GM18507 (cell line): Measurements from ENCODE around the gene PTPN6.

Experiments used
- DNase-seq: peaks from one replicate; pipeline ENCODE4 v3.0.0; 2011; ENCODE audit warnings: low read depth; ENCODE audit not compliant: insufficient read length; ENCODE audit errors: extremely low spot score
- FAIRE-seq: peaks from 2 replicates; lab custom pipeline; 2011; peaks lifted over from hg19 to GRCh38; lab: Jason Lieb, UNC

The PTPN6 gene

DNA sequence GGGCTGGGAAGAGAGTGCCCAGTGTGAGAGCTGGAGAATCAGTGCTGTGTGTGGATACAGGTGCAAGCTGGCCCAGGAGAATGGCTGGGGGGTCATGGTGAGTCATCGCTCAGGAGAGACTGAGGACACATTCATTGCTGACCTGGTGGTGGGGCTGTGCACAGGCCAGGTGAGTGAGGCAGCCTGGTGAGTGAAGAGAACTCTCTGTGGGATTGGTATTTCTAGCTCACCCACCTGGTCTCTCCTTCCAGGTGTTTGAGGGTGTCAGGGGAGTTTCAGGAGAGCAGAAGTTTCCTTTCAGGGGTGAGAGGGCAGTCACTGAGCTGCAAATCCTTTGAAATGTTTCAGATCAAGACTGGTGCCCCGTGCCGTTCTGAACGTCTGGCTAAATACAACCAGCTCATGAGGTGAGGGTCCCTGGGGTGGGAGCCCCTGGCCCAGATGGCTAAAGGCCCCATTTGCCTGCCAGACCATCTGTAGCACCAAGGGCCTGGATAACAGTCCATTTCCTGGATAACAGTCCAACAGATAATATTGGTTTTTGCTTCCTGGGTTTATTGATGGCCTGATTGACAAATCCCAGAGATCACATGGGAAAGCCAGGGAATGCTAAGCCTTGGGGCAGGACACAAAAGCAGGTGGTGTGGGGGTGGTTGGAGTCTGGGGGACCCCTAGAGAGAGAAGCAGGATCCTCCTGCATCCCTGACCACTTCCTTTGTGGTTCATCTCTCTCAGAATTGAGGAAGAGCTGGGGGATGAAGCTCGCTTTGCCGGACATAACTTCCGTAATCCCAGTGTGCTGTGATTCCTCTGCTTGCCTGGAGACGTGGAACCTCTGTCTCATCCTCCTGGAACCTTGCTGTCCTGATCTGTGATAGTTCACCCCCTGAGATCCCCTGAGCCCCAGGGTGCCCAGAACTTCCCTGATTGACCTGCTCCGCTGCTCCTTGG lies 28.9 kb upstream of the PTPN6 start:
- FAIRE-seq (no peak), DNase-seq (no peak)

DNA sequence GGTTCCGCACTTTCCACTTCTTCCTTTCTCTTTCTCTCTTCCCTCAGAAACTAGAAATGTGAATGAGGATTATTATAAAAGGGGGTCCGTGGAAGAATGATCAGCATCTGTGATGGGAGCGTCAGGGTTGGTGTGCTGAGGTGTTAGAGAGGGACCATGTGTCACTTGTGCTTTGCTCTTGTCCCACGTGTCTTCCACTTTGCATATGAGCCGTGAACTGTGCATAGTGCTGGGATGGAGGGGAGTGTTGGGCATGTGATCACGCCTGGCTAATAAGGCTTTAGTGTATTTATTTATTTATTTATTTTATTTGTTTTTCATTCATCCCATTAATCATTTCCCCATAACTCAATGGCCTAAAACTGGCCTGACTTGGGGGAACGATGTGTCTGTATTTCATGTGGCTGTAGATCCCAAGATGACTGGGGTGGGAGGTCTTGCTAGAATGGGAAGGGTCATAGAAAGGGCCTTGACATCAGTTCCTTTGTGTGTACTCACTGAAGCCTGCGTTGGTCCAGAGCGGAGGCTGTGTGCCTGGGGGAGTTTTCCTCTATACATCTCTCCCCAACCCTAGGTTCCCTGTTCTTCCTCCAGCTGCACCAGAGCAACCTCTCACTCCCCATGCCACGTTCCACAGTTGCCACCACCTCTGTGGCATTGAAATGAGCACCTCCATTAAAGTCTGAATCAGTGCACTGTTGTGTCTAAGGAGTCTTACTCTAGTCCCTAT lies 28.0 kb upstream of the PTPN6 start:
- DNase-seq (no peak), FAIRE-seq (no peak)

DNA sequence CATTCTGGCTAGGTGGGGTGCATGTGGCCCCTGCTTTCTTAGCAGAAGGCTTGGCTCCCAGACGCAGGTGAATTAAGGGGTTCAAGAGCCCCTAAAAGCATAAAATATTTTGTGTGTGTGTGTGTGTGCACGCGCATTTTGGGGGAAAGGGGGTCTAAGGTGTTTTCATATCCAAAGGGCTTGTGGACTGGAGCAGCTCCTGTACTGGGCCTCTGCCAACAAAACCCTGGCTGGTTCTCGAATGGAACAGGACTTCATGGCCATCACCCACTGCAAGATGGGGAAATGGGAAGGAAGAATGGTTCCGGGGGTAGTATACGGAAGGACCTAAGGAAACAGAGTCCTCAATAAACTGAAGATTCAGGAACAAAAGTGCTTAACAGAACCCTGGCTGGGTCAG lies 27.3 kb upstream of the PTPN6 start:
- FAIRE-seq (no peak), DNase-seq (no peak)

DNA sequence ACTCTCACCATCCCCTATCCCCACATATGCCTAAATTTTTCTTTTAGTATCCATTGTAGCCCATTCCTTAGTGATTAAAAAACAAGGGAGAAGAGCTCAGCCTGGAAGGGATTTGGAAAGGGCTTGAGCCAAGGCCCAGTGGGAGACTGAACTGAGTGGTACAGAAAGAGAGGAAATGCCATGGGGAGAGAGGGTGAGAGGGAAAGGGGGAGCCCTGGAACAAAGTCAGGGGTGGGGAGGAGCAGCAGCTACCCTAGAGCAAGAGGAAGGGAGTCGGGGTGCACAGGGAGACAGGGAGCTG lies 26.0 kb upstream of the PTPN6 start:
- DNase-seq (no peak), FAIRE-seq (no peak)

DNA sequence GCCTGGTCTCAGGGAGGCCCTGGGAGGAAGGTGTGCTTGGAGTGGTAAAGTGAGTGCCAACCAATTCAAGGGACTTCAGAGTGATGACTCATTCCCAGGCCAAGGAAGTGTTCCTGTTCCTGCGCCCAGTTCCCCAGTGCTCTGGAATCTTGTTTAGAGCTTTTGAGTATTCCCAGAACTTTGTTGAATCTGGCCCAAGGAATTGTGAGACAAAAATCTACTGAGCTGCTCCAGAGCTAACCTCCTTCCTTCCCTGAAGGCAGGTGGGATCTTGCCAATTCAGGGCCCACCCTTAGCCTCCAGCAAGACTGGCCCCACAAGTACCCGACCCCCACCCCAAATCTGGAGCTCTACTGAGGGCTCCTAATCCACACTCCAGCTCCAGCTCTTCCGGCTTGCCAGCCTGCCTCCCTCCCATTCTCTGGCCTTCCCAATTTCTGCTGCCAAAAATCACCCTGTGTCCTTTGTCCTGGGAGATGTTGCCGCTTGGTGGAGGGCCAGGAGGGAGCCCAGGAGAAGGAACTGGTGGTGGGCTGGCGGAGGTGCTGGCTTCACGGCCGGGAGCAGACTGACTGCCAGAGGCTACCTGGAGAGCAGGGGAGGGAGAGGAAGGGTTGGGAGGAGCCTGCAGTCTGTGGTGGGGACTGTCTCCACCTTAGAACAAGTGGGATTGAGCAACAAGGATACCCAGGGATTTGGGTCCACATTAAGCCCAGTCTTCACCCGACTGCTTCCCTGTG lies 25.4 kb upstream of the PTPN6 start:
- FAIRE-seq (no peak), DNase-seq (no peak)

DNA sequence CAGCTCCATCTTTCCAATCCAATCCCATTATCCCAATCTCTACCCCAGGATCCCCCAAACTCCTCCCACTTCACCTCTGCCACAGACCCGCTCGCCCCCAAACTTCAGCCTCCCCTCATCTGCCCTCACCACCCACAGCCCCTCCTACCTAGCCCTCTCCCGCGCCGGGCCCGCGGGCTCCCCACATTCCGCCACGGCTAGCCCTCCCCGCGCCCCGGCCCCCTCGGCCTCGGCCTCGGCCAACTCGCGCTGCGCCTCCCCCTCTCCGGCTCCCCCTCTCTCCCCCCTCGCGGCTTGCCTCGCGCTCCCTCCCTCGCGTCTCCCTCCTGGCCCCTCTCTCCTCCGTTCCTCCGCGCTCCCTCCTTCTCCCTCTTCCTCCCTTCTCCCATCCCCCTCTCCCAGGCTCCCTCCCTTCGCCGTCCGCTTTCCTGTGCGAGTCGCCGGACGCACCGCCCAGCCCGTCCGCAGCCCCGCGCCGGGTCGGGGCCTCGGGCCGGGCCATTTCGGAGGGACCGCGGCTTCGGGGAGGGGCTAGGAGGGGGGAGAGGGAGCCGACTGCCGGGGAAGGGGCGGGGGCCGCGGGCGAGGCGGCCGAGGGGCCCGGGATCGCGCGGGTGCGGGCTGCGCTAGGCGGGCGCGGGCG lies 23.7 kb upstream of the PTPN6 start, which contains the start of gene ATN1:
Gene ATN1, plus strand, starts transcription at position 581 of the 643 bp plus-strand sequence. CDS start 6,043 bp downstream, outside the sequence.
- FAIRE-seq (peak; percentile 44), DNase-seq (no peak)

DNA sequence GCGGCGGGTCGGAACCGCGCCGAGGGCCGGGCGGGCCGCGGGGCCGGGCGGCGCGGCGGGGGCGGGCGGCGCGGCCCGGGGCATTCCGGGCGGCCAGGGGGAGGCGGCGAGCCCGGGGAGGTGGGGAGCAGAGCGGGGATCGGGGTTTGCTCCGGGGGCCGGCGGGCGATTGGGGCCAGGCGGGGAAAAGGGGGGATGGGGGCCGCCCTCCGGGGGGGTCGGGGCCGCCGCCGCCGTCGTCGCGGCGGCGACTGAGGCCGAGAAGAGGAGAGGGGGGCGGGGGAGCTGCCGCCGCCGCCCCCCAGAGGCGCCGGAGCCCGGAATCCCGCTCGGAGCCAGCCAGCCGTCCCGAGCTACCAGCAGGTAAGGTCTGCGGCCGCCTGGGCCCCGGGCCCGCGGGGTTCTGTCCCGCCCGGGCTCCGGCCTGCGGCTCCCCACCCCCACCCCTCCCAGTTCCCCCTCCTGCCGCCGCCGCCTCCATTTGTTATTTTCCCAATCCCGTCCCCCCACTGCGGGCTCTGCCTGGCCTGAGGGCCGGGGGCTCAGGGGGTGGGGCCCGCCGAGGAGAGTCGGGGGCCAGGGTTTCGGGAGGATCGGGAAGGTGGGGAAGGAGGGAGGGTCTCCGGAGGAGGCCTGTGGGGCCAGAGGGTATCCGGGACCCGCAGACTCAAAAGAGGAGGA lies 23.0 kb upstream of the PTPN6 start:
- FAIRE-seq (no peak), DNase-seq (no peak)

DNA sequence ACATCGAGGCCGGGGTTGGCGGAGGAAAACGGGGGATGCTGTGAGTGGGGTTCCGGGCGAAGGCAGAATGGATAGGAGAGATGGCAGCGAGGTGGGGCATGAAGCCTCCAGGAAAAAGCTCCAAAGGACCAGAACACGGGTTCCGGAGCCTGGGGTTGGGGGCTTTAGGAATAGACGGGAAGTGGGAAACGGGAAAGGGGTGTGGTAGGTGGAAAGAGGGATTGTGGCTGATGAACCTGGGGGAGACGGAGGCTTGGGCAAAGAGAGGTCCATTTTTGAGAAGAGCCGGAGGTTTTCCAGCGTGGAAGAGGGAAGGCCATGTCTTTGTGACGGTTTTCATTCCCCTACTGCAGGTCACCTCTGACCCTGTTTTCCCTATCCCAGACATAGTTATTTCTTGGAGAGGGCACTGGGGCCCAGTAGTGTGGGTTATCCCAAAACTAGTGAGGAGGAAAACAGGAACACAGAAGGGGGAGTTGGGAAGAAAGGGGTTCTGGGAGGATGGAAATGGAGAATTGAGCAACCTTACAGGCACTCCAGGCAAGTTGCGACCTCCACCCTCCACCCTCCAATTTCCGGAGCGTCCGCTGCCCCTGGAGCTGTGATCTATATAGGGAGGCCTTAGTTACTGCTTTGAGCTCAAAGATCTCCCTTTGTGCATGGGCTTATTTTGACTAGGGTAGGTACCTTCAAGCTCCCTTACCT lies 22.3 kb upstream of the PTPN6 start:
- DNase-seq, result no peak
- FAIRE-seq, result peak; percentile 26

DNA sequence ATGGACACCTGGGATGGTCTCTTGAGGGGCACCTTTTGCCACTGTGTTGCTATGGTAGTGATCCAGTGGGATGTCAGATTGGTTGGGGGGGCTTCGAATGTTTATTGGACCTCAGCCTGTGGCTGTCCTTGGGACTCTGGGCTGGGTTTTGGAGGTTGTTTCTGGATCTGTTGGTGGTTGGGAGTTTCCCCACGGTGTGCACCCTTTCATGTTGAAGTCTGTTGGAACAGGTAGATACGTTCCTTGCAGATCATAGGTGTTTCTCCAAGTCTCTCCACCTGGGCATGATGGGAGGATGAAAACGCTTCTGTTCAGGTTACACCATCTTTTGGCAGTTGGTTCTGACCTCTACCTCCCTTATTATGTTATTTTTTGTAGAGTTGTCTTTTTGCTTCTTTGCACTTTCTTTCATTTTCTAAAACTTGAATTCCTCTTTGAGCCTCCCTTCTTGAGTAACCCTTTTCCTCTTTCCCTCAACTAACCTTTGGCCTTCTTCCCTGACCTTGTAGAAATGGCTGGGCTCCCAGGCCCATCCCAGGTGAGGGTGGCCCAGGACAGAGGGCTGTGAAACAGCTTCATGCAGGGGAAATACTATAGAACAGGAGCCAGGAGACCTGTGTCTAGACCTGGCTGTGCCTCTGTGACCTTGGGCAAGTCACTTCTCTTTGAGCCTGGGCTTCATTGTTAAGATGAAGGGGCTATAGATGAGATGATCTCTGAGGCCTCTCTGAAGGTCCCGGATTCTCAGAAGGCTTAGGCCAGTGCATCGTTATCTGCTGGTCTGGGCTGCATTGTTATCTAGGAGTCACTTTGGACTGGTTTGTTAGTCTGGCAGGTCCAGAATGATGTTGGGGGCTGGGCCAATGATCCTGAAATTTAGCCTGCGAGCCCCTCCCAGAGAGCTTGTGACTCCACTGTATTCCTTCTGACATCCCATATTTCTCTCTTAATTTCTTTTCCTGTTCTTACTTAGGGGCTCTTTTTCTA lies 21.4 kb upstream of the PTPN6 start:
- no peak for FAIRE-seq

DNA sequence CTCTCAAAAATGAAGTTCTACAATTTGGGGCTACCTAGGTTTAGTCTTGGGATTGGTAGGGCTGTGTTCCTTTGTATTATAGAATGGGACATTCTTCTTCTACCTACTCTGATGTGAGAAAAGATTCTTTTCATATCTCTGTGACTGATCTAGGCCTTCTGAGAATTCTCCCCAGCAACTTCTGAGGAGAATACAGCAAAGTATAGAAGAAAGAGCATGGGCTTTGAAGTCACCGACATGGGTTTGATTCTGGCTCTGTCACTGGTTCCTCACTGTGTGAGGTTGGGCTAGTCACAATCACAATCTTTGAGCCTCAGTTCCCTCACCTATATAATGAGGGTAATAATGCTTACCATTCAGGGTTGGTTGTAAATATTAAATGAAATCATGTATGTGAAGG lies 18.4 kb upstream of the PTPN6 start:
- DNase-seq (no peak), FAIRE-seq (no peak)

More for the DNA sequence above, 21.4 kb upstream of the PTPN6 start:
- no peak for DNase-seq

DNA sequence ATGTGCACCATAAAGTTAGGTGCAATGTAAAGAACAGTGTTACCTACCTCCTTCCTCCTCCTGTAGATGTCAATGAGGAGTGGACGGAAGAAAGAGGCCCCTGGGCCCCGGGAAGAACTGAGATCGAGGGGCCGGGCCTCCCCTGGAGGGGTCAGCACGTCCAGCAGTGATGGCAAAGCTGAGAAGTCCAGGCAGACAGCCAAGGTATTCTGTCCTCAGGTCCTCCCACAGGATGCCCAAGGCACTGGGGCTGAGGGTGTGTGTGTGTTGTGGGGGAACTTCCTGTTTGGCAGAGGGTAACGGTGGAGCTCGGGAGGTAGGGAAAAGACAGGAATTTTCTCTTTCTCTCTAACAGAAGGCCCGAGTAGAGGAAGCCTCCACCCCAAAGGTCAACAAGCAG lies 17.0 kb upstream of the PTPN6 start:
- no peak for FAIRE-seq

DNA sequence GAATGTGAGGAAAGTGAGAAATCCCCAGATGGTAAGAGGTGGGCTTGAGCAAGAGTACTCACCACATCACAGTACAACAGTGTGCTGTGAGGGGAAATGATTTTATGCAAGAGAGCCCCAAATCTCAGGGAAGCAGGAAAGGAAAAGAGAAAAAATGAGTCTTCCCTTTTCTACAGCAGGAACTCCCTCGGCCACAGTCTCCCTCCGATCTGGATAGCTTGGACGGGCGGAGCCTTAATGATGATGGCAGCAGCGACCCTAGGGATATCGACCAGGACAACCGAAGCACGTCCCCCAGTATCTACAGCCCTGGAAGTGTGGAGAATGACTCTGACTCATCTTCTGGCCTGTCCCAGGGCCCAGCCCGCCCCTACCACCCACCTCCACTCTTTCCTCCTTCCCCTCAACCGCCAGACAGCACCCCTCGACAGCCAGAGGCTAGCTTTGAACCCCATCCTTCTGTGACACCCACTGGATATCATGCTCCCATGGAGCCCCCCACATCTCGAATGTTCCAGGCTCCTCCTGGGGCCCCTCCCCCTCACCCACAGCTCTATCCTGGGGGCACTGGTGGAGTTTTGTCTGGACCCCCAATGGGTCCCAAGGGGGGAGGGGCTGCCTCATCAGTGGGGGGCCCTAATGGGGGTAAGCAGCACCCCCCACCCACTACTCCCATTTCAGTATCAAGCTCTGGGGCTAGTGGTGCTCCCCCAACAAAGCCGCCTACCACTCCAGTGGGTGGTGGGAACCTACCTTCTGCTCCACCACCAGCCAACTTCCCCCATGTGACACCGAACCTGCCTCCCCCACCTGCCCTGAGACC lies 15.6 kb upstream of the PTPN6 start:
- FAIRE-seq (no peak), DNase-seq (no peak)

More for the DNA sequence above, 17.0 kb upstream of the PTPN6 start:
- DNase-seq, result no peak

DNA sequence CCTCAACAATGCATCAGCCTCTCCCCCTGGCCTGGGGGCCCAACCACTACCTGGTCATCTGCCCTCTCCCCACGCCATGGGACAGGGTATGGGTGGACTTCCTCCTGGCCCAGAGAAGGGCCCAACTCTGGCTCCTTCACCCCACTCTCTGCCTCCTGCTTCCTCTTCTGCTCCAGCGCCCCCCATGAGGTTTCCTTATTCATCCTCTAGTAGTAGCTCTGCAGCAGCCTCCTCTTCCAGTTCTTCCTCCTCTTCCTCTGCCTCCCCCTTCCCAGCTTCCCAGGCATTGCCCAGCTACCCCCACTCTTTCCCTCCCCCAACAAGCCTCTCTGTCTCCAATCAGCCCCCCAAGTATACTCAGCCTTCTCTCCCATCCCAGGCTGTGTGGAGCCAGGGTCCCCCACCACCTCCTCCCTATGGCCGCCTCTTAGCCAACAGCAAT lies 14.9 kb upstream of the PTPN6 start:
- DNase-seq (no peak), FAIRE-seq (no peak)

DNA sequence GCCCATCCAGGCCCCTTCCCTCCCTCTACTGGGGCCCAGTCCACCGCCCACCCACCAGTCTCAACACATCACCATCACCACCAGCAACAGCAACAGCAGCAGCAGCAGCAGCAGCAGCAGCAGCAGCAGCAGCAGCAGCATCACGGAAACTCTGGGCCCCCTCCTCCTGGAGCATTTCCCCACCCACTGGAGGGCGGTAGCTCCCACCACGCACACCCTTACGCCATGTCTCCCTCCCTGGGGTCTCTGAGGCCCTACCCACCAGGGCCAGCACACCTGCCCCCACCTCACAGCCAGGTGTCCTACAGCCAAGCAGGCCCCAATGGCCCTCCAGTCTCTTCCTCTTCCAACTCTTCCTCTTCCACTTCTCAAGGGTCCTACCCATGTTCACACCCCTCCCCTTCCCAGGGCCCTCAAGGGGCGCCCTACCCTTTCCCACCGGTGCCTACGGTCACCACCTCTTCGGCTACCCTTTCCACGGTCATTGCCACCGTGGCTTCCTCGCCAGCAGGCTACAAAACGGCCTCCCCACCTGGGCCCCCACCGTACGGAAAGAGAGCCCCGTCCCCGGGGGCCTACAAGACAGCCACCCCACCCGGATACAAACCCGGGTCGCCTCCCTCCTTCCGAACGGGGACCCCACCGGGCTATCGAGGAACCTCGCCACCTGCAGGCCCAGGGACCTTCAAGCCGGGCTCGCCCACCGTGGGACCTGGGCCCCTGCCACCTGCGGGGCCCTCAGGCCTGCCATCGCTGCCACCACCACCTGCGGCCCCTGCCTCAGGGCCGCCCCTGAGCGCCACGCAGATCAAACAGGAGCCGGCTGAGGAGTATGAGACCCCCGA lies 14.3 kb upstream of the PTPN6 start:
- FAIRE-seq, result peak; percentile 67
- DNase-seq, result no peak

DNA sequence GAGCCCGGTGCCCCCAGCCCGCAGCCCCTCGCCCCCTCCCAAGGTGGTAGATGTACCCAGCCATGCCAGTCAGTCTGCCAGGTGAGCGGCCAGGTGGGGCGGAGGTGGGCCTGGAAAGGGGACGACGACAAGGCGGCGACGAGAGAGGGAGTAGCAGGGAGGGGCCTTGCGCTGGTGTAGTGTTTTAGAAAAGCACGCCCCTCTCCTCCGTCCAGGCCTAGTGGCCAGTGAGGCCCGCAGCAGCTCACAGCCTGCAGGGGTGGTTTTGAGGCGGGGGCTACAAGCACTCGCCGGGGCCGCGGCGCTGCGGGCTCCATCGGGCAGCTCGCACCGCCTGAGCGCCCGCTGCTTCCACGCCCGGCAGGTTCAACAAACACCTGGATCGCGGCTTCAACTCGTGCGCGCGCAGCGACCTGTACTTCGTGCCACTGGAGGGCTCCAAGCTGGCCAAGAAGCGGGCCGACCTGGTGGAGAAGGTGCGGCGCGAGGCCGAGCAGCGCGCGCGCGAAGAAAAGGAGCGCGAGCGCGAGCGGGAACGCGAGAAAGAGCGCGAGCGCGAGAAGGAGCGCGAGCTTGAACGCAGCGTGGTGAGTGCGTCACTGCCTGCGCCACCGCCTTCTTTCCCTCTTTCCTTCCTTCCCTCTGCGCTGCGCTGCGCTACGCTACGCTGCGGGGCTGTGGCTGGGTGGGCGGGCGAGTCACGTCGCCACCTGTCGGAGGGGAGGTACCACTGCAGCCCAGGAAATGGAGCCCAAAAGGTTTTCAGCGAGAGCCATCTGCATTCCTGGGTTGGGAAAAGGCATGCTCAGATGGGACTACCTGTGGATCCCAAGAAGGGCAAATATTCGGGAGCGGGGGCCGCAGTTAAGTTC lies 13.4 kb upstream of the PTPN6 start:
- peak; percentile 100 for FAIRE-seq
- no peak for DNase-seq
